HG03196 (cell line): ENCODE results near the gene DCUN1D4.
"Not testable (repeated sequence)": the region's sequence is repeated elsewhere in the genome, so short reads cannot be mapped to it uniquely, and the experiment has no call there.

ENCODE experiments used
- ATAC-seq: cut with Tn5 transposase; IDR thresholded peaks from one replicate; pipeline ENCODE4 v1.9.1; 2021; ENCODE audit not compliant: unreplicated experiment

The DCUN1D4 gene

DNA sequence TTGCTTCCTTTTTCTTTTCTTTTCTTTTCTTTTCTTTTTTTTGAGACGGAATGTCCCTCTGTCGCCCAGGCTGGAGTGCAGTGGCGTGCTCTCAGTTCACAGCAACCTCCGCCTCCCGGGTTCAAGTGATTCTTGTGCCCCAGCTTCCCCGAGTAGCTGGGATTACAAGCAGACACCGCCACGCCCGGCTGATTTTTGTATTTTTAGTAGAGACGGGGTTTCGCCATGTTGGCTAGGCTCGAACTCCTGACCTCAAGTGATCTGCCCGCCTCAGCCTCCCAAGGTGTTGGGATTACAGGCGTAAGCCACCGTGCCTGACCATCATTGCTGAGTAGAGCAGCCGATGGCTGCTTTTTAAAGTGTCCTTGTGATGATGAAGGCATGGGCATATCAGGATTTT is 50.4 kb downstream of the DCUN1D4 start:
- not testable (repeated sequence) for ATAC-seq

DNA sequence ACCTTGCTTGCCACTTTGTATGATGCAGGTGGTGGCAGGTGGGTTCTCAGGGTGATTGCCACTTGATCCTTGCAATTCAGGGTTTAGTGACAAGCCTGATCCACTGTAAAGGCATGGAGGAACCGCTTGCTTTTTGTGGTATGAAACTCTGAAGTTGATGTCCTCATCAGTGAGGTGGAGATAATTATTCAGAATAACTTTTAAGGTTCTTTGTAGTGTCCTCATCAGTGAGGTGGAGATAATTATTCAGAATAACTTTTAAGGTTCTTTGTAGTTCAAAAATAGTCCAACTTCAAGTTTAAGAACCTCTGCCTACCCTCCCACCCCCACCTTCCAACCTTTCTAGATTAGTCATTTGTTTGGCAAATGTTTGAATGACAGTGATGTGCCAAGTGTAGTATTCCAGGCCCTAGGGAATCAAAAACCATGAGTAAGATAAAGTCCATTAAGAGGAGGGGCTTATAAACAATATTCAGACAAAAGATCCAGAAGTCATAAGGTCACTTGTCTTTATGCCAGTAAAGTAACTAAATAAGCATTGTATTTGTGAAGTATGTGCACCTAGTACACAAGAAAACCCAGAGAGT is 51.2 kb downstream of the DCUN1D4 start:
- ATAC-seq, result no peak

DNA sequence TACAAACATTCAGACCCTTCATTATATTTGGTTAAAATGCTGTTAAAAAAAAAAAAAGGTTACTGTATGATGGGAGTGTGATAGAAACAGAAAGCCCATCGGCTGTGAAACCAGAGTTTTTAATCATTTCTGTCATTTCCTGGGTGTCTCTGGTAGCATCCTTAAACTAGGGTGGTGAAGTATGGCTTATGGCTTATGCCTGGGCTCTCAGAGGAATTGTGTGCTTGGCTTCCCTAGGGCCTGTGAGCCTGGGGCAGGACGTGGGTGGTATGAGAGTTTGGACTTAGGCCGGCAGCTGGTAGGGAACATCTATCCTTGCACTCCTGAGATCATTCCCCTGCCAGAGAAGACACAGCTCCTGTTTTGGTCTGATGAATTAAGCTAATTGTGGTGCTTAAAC is 52.2 kb downstream of the DCUN1D4 start:
- peak; percentile 66 for ATAC-seq

DNA sequence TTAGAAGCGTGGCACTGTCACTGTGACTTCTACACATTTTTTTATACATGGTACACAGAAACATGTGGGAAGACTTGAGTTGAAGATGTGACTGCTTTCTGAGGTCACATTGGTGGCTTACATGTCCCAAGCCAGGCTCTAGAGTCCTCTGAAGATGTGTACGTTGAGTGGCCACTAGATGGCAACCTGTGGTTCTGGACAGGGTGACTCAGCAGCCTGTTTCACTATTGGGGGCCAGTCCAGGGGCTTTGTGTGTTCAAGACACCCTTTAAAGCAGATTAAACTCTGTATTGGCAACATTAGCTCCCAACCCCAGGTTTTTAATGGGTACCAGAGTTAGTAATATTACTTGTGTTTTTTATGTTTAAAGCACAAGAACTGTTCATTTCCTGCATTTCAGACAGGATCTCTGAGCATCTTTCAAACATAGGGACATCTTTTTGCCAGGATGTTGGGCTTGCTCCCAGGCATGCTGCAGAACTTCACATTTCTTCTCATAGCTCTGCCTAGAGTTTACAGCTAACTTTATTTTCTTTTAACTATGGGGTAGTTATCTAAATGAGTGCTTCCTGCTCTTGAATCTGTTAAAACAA is 53.0 kb downstream of the DCUN1D4 start:
- peak; percentile 95 for ATAC-seq

DNA sequence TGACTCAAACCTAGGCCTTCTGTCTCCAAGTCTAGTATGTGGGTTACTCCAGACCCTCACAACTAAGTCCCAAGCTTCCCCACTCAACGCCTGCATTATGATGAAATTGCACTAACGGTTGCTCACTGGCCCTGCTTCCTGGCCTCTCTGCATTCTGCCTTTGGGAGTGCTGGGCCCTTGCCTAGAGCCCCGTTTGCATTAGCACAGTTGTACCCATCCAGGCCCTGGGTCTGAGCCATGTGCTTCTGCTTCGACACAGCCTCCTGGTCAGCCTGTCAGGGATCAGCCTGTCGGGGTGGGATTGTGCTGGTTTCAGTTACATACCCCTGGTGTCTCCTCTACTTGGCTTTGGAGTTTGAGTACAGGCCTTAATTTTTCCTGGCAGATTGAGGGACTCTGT is 58.4 kb downstream of the DCUN1D4 start:
- ATAC-seq, result no peak

DNA sequence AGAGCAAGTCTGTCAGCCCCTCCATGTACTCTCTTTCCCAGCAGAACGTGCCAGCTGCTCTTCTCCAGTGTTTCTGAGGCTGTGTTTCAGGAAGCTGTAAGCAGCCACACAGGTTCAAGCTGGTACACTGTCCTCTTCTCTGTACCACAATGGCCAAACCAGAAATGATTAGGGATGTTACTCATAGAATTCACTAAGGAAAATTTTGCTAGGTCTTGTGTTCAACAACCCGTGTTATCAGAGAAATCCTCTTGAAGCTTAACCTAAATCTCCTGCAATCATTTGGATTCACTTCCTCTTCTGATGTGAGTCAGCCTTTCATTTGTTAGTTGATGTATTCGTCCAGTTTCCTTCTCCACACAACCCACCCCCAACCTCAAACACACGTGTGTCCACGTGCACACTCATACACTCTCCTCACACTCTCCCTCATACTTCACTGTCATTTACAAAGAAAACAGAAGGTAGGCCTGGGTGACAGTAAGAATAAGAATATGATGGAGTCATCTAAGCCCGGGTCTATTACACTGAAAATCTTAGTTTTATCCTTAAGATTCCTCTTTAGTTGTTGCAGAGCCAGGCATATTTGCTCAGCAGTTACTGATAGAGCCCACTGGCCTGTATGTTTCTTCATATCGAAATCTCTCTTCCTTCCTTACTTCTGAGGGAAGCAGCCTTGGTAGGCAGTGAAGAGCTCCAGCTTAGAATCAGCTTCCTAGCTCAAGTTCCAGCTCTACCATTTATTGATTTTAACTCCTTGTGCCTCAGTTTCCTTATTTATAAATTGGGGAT is 63.4 kb downstream of the DCUN1D4 start:
- ATAC-seq, result peak; percentile 97

DNA sequence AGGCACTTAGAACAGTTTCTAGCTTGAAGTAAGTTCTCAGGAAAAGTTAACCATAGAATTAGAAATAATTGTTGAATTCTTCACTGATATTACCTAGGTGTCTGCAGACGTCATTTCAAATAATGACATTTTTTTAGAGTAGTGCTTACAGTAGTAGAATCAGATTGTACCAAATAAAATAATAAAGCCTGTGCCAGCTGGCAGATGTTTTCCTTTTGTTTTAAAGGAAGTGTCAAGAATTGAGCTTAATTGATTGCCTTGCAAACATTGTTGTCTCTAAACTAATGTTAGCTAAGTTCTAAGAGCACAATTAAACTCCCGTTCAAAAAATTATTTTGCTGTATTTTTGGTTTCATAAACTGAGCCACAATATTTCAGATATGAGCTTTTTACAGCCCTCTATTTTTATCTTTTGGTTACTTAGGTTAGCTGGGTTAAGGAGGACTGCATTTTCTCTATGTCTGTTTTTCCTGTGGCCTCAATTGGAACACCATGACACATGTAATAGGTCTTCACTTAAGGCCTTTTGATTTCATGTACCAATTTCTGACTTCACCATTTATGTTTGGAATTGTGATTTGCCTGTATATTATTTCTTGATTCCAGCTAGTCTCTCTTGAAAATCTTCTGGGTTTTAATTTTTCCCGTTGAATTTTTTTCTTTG is 64.2 kb downstream of the DCUN1D4 start:
- no peak for ATAC-seq

DNA sequence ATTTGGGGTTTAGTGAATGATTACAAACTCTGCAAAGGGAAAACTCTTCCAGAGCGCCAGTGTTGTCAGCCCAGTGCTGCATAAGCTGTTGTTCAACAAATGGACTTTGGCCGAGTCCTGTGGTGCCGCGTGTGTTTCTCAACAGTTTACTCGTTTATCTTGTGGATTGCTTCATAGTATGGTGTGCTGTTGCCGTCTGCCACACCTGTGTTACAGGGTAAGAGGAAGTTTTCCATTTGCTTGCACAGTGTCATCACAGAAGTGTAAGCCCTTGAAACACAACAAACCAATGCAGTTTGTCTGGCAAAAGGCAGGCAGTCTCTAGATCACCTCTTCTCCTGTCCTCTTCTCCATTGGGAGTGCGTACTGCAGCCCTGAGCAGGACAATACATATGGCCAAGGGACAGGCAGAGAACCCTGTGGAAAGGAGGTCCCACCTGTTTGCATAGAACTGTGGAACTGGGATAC is 66.3 kb downstream of the DCUN1D4 start:
- no peak for ATAC-seq

GRCh38 chr4:51918251-51918650 is 75.3 kb downstream of the DCUN1D4 start:
- ATAC-seq, result no peak

- no peak for ATAC-seq
These were observed 80.4 kb downstream of the DCUN1D4 start for GRCh38 chr4:51923343-51923742.

- ATAC-seq, result no peak
These were observed 82.4 kb downstream of the DCUN1D4 start for GRCh38 chr4:51925307-51925706.

DNA sequence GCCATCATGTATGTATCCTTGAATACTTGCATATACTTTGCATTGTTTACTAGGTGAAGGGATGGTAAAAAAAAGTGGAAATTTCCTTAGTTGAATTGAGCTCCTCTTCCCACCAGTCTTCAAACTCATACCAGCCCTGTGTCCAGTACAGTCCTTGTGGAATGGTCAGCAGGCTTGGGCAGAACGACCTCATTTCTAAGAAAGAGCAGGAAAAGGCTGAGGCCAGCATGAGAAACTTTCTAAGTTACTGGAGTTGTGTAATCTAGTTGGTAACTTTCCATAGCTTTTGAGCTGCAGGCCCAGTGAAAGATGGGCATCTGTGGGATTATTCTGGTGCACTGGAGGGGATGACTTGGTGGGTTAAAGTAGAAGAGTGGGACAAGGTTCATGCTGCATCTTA is 87.6 kb downstream of the DCUN1D4 start:
- no peak for ATAC-seq

GRCh38 chr4:51931461-51931860 is 88.5 kb downstream of the DCUN1D4 start:
- no peak for ATAC-seq

GRCh38 chr4:51932261-51932660 is 89.3 kb downstream of the DCUN1D4 start:
- ATAC-seq, result no peak

- ATAC-seq, result no peak
These were observed 89.7 kb downstream of the DCUN1D4 start for GRCh38 chr4:51932684-51933083.

- not testable (repeated sequence) for ATAC-seq
These were observed 97.5 kb downstream of the DCUN1D4 start for GRCh38 chr4:51940460-51940859.

DNA sequence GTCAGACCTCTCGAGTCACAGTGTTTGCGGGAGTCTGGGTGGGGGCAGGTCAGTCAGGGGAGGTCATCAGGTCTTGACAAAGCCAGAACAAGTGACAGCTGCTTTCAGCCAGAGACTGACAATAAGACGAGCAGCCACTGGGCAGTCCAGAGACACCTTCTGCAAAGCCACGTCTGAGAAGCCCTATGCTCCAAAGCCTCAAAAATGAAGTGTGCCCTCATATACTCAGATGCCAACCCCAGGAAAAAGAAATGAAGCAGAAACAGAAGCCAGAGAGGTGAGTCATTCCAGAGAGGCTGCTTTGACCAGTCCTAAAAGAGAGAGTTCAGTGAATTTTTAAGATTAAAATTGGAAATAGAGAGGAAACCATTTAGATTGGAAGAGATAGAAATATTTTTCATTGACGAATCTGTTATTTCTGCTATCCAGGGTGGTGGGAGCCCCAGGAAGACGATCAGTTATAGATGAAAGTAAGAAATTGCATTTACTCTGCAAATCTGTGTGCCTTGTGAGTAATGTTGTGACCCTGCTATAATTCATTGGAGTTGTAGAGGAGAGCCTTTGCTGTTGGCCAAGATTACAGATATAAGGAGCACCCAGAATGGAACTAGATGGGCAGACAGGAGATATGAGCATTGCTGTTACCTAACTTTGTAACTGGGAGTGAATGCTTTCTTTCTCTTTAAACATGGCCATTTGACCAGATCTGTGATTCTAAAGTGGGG is 99.3 kb downstream of the DCUN1D4 start:
- no peak for ATAC-seq

- ATAC-seq, result no peak
These were observed 99.9 kb downstream of the DCUN1D4 start for GRCh38 chr4:51942833-51943215.

- no peak for ATAC-seq
These were observed 100.3 kb downstream of the DCUN1D4 start for GRCh38 chr4:51943221-51943620.

GRCh38 chr4:51958199-51958968 is 115.4 kb downstream of the DCUN1D4 start:
- ATAC-seq, result no peak
